Endothelial cell of umbilical vein (primary cell): ENCODE measurements around the gene PDCD2. TPM values are rescaled to one million over a fixed set of nuclear protein-coding genes. Genes with fewer than 3 reads are reported as not detected.

ENCODE experiments used
- BruUV-seq: library from RNA; stranded (reverse); fragments of 400-500 nt; replicated peaks from 2 replicates; lab custom pipeline; 2021; lab: Mats Ljungman, UMichigan
- CTCF ChIA-PET: fragments of 300-600, 350-600 bp; sonication (Branson Sonifier 250); formaldehyde crosslinking; loops from one replicate; lab custom pipeline; 2021; ENCODE audit warnings: antibody characterized with exemption, inconsistent platforms; lab: Charles Lee
- POLR2A ChIA-PET: fragments of 300-600, 350-600 bp; sonication (Branson Sonifier 250); formaldehyde crosslinking; loops from one replicate; lab custom pipeline; 2021; ENCODE audit warnings: antibody characterized with exemption, inconsistent platforms; lab: Charles Lee
- DNase-seq: peaks from one replicate; pipeline ENCODE4 v3.0.0-alpha.2; 2011; ENCODE audit warnings: low read depth, low spot score
- FAIRE-seq: peaks from 2 replicates; lab custom pipeline; 2011; peaks lifted over from hg19 to GRCh38; lab: Jason Lieb, UNC
- H2AFZ ChIP-seq: 2 replicates; pipeline ENCODE4 v1.6.0; 2012; ENCODE audit warnings: low read depth, low read length, control low read depth, inconsistent platforms
- H3K27ac ChIP-seq: 2 replicates; pipeline ENCODE4 v1.5.1; 2011; ENCODE audit warnings: low read depth, mild to moderate bottlenecking, control low read depth, low read length, moderate library complexity; ENCODE audit not compliant: insufficient read depth
- H3K27me3 ChIP-seq, 2 experiments: 2 replicates each; pipeline versions ENCODE4 v1.6.0 to v1.6.1; 2011; ENCODE audit warnings: low read length in 2 of 2, mixed read lengths in 1 of 2; ENCODE audit not compliant: control insufficient read depth in 2 of 2, insufficient read depth in 2 of 2
- H3K36me3 ChIP-seq, 2 experiments: 2 replicates in 1 of 2; 3 replicates in 1 of 2; pipeline ENCODE4 v1.5.1; 2011; ENCODE audit warnings: low read length in 2 of 2, mild to moderate bottlenecking in 1 of 2, moderate library complexity in 1 of 2; ENCODE audit not compliant: control insufficient read depth in 2 of 2, insufficient read depth in 2 of 2; ENCODE audit errors: extremely low read depth in 1 of 2
- H3K4me1 ChIP-seq: 3 replicates; pipeline ENCODE4 v1.5.1; 2011; ENCODE audit warnings: mild to moderate bottlenecking, low read length; ENCODE audit not compliant: control insufficient read depth, insufficient read depth; ENCODE audit errors: extremely low read depth
- H3K4me2 ChIP-seq: 2 replicates; pipeline ENCODE4 v1.6.1; 2011; ENCODE audit warnings: low read length, control low read depth, mixed read lengths; ENCODE audit not compliant: insufficient read depth
- H3K4me3 ChIP-seq, 3 experiments: fragments of 200-600 bp in 1 of 3; sonication (generic), shearing (Covaris generic) in 1 of 3; replicated peaks in 1 of 3; 2 replicates each; pipeline ENCODE4 v1.5.1; 2011 to 2016; ENCODE audit warnings: control low read depth in 3 of 3, low read length in 3 of 3, mild to moderate bottlenecking in 2 of 3, inconsistent platforms in 1 of 3, low read depth in 1 of 3, moderate library complexity in 1 of 3; ENCODE audit not compliant: insufficient read depth in 1 of 3
- H3K79me2 ChIP-seq: 2 replicates; pipeline ENCODE4 v1.6.0; 2012; ENCODE audit warnings: low read length, inconsistent platforms; ENCODE audit not compliant: control insufficient read depth, insufficient read depth
- H3K9ac ChIP-seq: replicated peaks from 2 replicates; pipeline ENCODE3; 2011; ENCODE audit warnings: low read length, control low read depth; ENCODE audit not compliant: insufficient read depth; ENCODE audit errors: extremely low read depth
- H3K9me1 ChIP-seq: replicated peaks from 3 replicates; pipeline ENCODE4 v1.6.0; 2011; ENCODE audit warnings: mild to moderate bottlenecking, low read length; ENCODE audit not compliant: control insufficient read depth, insufficient read depth; ENCODE audit errors: extremely low read depth
- H3K9me3 ChIP-seq: replicated peaks from 2 replicates; pipeline ENCODE4 v1.5.1; 2012; ENCODE audit warnings: low read length, inconsistent platforms; ENCODE audit not compliant: control insufficient read depth, insufficient read depth
- H4K20me1 ChIP-seq: replicated peaks from 2 replicates; pipeline ENCODE3; 2011; ENCODE audit warnings: mild to moderate bottlenecking, low read length; ENCODE audit not compliant: control insufficient read depth, insufficient read depth; ENCODE audit errors: extremely low read depth
- EZH2 ChIP-seq: IDR thresholded peaks from 2 replicates; pipeline ENCODE4 v1.6.1; 2012; ENCODE audit warnings: borderline replicate concordance, low read depth, mild to moderate bottlenecking, moderate library complexity, low read length, inconsistent platforms; ENCODE audit not compliant: severe bottlenecking
- FOS ChIP-seq: IDR thresholded peaks from 2 replicates; pipeline ENCODE4 v1.6.1; 2011; ENCODE audit warnings: mild to moderate bottlenecking, low read length, moderate library complexity, borderline replicate concordance; ENCODE audit not compliant: insufficient read depth
- GATA2 ChIP-seq: IDR thresholded peaks from 2 replicates; pipeline ENCODE4 v1.7.0; 2011; ENCODE audit warnings: low read depth, mild to moderate bottlenecking, moderate library complexity, mixed read lengths, low read length; ENCODE audit not compliant: insufficient read length, insufficient read depth
- JUN ChIP-seq: IDR thresholded peaks from 2 replicates; pipeline ENCODE4 v1.6.1; 2011; ENCODE audit warnings: borderline replicate concordance, low read depth; ENCODE audit not compliant: insufficient read length, insufficient read depth
- MAX ChIP-seq: IDR thresholded peaks from 2 replicates; pipeline ENCODE4 v1.6.1; 2011; ENCODE audit not compliant: insufficient read depth, insufficient read length
- MYC ChIP-seq: IDR thresholded peaks from one replicate; pipeline ENCODE4 v1.6.1; 2011; ENCODE audit warnings: mild to moderate bottlenecking, low read depth, low read length
- POLR2A ChIP-seq: IDR thresholded peaks from 2 replicates; pipeline ENCODE4 v1.6.1; 2012; ENCODE audit warnings: low read depth, mild to moderate bottlenecking, control low read depth, low read length
- POLR2AphosphoS5 ChIP-seq: IDR thresholded peaks from 2 replicates; pipeline ENCODE4 v1.6.1; 2012; ENCODE audit warnings: low read depth, mild to moderate bottlenecking, control low read depth, low read length, moderate library complexity; ENCODE audit not compliant: insufficient read depth
- dilution Hi-C: fragments of 300-500 bp; cut with MboI; formaldehyde crosslinking; loops from one replicate; pipeline ENCODE4 v1.15.0; 2019; ENCODE audit warnings: low sequenced_read_pairs; ENCODE audit not compliant: extremely low pct_ligation_motif_present
- intact Hi-C: fragments of 100-400 bp; cut with micrococcal nuclease; formaldehyde crosslinking; loops from one replicate; pipeline ENCODE4 v1.10.0; 2022
- polyA plus RNA-seq, 4 experiments: library from polyadenylated mRNA; depleted of rRNA in 3 of 4; stranded (reverse) in 3 of 4; unstranded in 1 of 4; fragments of >200 nt; gene quantifications; 2 replicates each; pipeline versions ENCODE4 v1.2.1 to v1.2.3, GENCODE V29; 2011 to 2012; ENCODE audit warnings: missing spikeins in 1 of 4
- total RNA-seq: library from RNA; stranded (reverse); gene quantifications from 2 replicates; pipeline ENCODE4 v1.2.3, GENCODE V29; 2021
- TF ChIP-seq, protein P1 (sequence below), 2 donors: IDR thresholded peaks; 1 replicate in 1 of 2; 2 replicates in 1 of 2; pipeline ENCODE4 v1.5.1; 2011; ENCODE audit warnings: low read length in 2 of 2, mild to moderate bottlenecking in 2 of 2, moderate library complexity in 2 of 2, control low read depth in 1 of 2, inconsistent platforms in 1 of 2, low read depth in 1 of 2; ENCODE audit not compliant: insufficient read depth in 1 of 2; ENCODE audit errors: extremely low read depth in 1 of 2

PDCD2 gene
- total and polyA plus RNA-seq, 2 donors (not counting 3 experiments of a cell fraction or from before 2014, with no cell fraction given): 53.9 to 67.8 TPM

- H4K20me1 ChIP-seq: no peaks in the 10 kb centered on the region
- DNase-seq (no peak), FAIRE-seq (no peak)
- peaks cover 10 to 14% of the 10 kb centered on the region in 2 experiments for H3K36me3 ChIP-seq
- H3K79me2 ChIP-seq: peaks cover 23% of the 10 kb centered on the region
- no peak overlapping the region for H3K4me2 ChIP-seq
- intact Hi-C loops: no loop called here
- H3K27me3 ChIP-seq: no peaks in the 10 kb centered on the region
- H3K9me3 ChIP-seq: no peaks in the 10 kb centered on the region
- no peak overlapping the region for H2AFZ ChIP-seq
- TF ChIP-seq POLR2A (no peak), MYC (no peak)
- no peak overlapping the region for H3K27ac ChIP-seq
- ChIA-PET POLR2A (no interaction called here), CTCF (interaction anchor here (0.7 kb wide), 1 partner anchor 318 kb away, joined by 3 read pairs; no protein-coding TSS in a partner anchor)
- dilution Hi-C loops: no loop called here
- no peak overlapping the region for H3K4me3 ChIP-seq
- no peaks in the 10 kb centered on the region for H3K9me1 ChIP-seq
- BruUV-seq: no TSS peak
- H3K4me1 ChIP-seq: peaks cover 9% of the 10 kb centered on the region
- no peak overlapping the region for H3K9ac ChIP-seq
Observed at GRCh38 chr6:170578909-170579308, 5.5 kb downstream of the PDCD2 start.

- H3K4me1 ChIP-seq: no peaks in the 10 kb centered on the region
- no peaks in the 10 kb centered on the region for H3K9me3 ChIP-seq
- H3K4me3 ChIP-seq: no peak overlapping the region
- BruUV-seq: no TSS peak
- no peak overlapping the region for H3K9ac ChIP-seq
- dilution Hi-C loops (no loop called here), intact Hi-C loops (no loop called here)
- H3K9me1 ChIP-seq: no peaks in the 10 kb centered on the region
- H3K36me3 ChIP-seq: peaks cover 9% of the 10 kb centered on the region in 2 experiments
- H3K27ac ChIP-seq: no peak overlapping the region
- POLR2A ChIA-PET: no interaction called here
- no peaks in the 10 kb centered on the region for H4K20me1 ChIP-seq
- no peak for FAIRE-seq
- TF ChIP-seq, protein P1, sequence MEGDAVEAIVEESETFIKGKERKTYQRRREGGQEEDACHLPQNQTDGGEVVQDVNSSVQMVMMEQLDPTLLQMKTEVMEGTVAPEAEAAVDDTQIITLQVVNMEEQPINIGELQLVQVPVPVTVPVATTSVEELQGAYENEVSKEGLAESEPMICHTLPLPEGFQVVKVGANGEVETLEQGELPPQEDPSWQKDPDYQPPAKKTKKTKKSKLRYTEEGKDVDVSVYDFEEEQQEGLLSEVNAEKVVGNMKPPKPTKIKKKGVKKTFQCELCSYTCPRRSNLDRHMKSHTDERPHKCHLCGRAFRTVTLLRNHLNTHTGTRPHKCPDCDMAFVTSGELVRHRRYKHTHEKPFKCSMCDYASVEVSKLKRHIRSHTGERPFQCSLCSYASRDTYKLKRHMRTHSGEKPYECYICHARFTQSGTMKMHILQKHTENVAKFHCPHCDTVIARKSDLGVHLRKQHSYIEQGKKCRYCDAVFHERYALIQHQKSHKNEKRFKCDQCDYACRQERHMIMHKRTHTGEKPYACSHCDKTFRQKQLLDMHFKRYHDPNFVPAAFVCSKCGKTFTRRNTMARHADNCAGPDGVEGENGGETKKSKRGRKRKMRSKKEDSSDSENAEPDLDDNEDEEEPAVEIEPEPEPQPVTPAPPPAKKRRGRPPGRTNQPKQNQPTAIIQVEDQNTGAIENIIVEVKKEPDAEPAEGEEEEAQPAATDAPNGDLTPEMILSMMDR (IDR thresholded peaks at IDR 0.05; ENCODE audit: extremely low read depth in 1 of 2, insufficient read depth in 1 of 2, low read depth in 1 of 2, low read length in 2 of 2): no peak
- TF ChIP-seq MYC: no peak
- no peak for TF ChIP-seq FOS
- no peak for TF ChIP-seq POLR2A
- no peak for TF ChIP-seq POLR2AphosphoS5
- no peak for TF ChIP-seq EZH2
- TF ChIP-seq MAX: no peak
- no peak for TF ChIP-seq GATA2
- TF ChIP-seq JUN: no peak
- H3K4me2 ChIP-seq: no peak overlapping the region
- H2AFZ ChIP-seq: no peak overlapping the region
- H3K27me3 ChIP-seq: no peaks in the 10 kb centered on the region
- DNase-seq: peak; percentile 6
- no peaks in the 10 kb centered on the region for H3K79me2 ChIP-seq
- CTCF ChIA-PET: interaction anchor here (1.1 to 1.2 kb wide), 3 partner anchors 9 to 20 kb away, joined by 3 to 7 read pairs (median 3); partner anchors contain the start of gene PDCD2
Observed at GRCh38 chr6:170575250-170575649, 9.2 kb downstream of the PDCD2 start.
